ENCODE data around the gene INPP1. TPM values are rescaled to one million over a fixed set of nuclear protein-coding genes. Genes with fewer than 3 reads are reported as not detected.

The INPP1 gene
- total RNA-seq, 4 donors from 2014 or later, result 11.6 to 30.4 (median 17.4) TPM

GRCh38 chr2:190342611-190343010 is 778 bp upstream of the INPP1 start:
- DNase-seq (ENCODE audit: low spot score) (no peak), ATAC-seq (ENCODE audit: low FRiP score) (no peak)
- no peak for TF ChIP-seq CTCF (IDR thresholded peaks at IDR 0.05)

GRCh38 chr2:190343089-190343535 is 277 bp upstream of the INPP1 start:
- ATAC-seq (ENCODE audit: low FRiP score), result no peak
- TF ChIP-seq CTCF (IDR thresholded peaks at IDR 0.05), result no peak
- DNase-seq (ENCODE audit: low spot score), result peak; percentile 31

- peak; percentile 51 for ATAC-seq (ENCODE audit: low FRiP score)
- no peak for DNase-seq (ENCODE audit: low spot score)
- no peak for TF ChIP-seq CTCF (IDR thresholded peaks at IDR 0.05)
These were observed 963 bp downstream of the INPP1 start for GRCh38 chr2:190344276-190344827.

- no peak for ATAC-seq (ENCODE audit: low FRiP score)
- TF ChIP-seq CTCF (IDR thresholded peaks at IDR 0.05), result no peak
These were observed 7.0 kb downstream of the INPP1 start for GRCh38 chr2:190350371-190350770.

GRCh38 chr2:190351955-190352354 is 8.6 kb downstream of the INPP1 start:
- no peak for ATAC-seq (ENCODE audit: low FRiP score)
- no peak for TF ChIP-seq CTCF (IDR thresholded peaks at IDR 0.05)
- no peak for DNase-seq (ENCODE audit: low spot score)

More at GRCh38 chr2:190350371-190350770, 7.0 kb downstream of the INPP1 start:
- no peak for DNase-seq (ENCODE audit: low spot score)

GRCh38 chr2:190352668-190353536 is 9.5 kb downstream of the INPP1 start:
- TF ChIP-seq CTCF (IDR thresholded peaks at IDR 0.05), result no peak
- ATAC-seq (ENCODE audit: low FRiP score) (no peak), DNase-seq (ENCODE audit: low spot score) (no peak)

GRCh38 chr2:190353537-190353899 is 10.1 kb downstream of the INPP1 start:
- DNase-seq (ENCODE audit: low spot score) (no peak), ATAC-seq (ENCODE audit: low FRiP score) (no peak)
- TF ChIP-seq CTCF (IDR thresholded peaks at IDR 0.05), result no peak
